Upper lobe of right lung (tissue), 1 donor: ENCODE data around the gene CAPN11. TPM values are rescaled to one million over a fixed set of nuclear protein-coding genes. Genes with fewer than 3 reads are reported as not detected.
"Not testable (repeated sequence)": the region's sequence is repeated elsewhere in the genome, so short reads cannot be mapped to it uniquely, and the experiment has no call there.

Experiments
- ATAC-seq: fragments of 200-7000 bp; cut with Tn5 transposase; one replicate; pipeline ENCODE4 v1.9.1; 2020; ENCODE audit warnings: mild to moderate bottlenecking, moderate library complexity
- DNase-seq: peaks from one replicate; pipeline ENCODE4 v3.0.0-alpha.2; 2020
- H3K27ac ChIP-seq: fragments of 200-600 bp; one replicate; pipeline ENCODE4 v1.8.0; 2022
- H3K27me3 ChIP-seq: fragments of 200-600 bp; one replicate; pipeline ENCODE4 v1.8.0; 2022; ENCODE audit warnings: mild to moderate bottlenecking
- H3K36me3 ChIP-seq: fragments of 200-600 bp; one replicate; pipeline ENCODE4 v1.8.0; 2022
- H3K4me1 ChIP-seq: fragments of 200-600 bp; one replicate; pipeline ENCODE4 v1.8.0; 2022
- H3K4me3 ChIP-seq: fragments of 200-600 bp; one replicate; pipeline ENCODE4 v1.8.0; 2022; ENCODE audit warnings: mild to moderate bottlenecking
- H3K9me3 ChIP-seq: fragments of 200-600 bp; one replicate; pipeline ENCODE4 v1.8.0; 2022
- CTCF ChIP-seq: fragments of 200-600 bp; IDR thresholded peaks from one replicate; pipeline ENCODE4 v1.8.0; 2022; ENCODE audit warnings: antibody characterized with exemption
- intact Hi-C: fragments of 100-400 bp; cut with DNase I; formaldehyde crosslinking; loops from one replicate; pipeline ENCODE4 v1.11.0; 2022
- total RNA-seq: library from RNA; stranded (reverse); fragmentation: NEBNext Ultra II Directional; extraction: Animal tissue kit (Norgen Biotek cat#: 25700); gene quantifications from one replicate; pipeline ENCODE4 v1.2.1, GENCODE V29; 2021
- donor health status: DM: no; HTN: yes; CAD: no; lungs with severe emphysema.

The CAPN11 gene
- total RNA-seq, 1 donor from 2014 or later = 1.6 TPM

GRCh38 chr6:44138717-44139350 lies 19.8 kb upstream of the CAPN11 start:
- ATAC-seq (no peak), DNase-seq (no peak)
- H3K27me3 ChIP-seq = no peaks in the 10 kb centered on the region
- H3K36me3 ChIP-seq = peaks cover 68% of the 10 kb centered on the region
- no peak overlapping the region for H3K27ac ChIP-seq
- no peak for TF ChIP-seq CTCF
- no peak overlapping the region for H3K4me3 ChIP-seq
- H3K9me3 ChIP-seq = no peaks in the 10 kb centered on the region
- intact Hi-C loops = no loop called here
- H3K4me1 ChIP-seq = no peaks in the 10 kb centered on the region

GRCh38 chr6:44139351-44139743 lies 19.3 kb upstream of the CAPN11 start:
- Histone ChIP-seq H3K27me3 (no peaks in the 10 kb centered on the region), H3K9me3 (no peaks in the 10 kb centered on the region), H3K36me3 (peaks cover 70% of the 10 kb centered on the region), H3K4me1 (no peaks in the 10 kb centered on the region), H3K4me3 (no peak overlapping the region), H3K27ac (no peak overlapping the region)
- no peak for TF ChIP-seq CTCF
- ATAC-seq = no peak
- intact Hi-C loops = no loop called here
- no peak for DNase-seq

DNA sequence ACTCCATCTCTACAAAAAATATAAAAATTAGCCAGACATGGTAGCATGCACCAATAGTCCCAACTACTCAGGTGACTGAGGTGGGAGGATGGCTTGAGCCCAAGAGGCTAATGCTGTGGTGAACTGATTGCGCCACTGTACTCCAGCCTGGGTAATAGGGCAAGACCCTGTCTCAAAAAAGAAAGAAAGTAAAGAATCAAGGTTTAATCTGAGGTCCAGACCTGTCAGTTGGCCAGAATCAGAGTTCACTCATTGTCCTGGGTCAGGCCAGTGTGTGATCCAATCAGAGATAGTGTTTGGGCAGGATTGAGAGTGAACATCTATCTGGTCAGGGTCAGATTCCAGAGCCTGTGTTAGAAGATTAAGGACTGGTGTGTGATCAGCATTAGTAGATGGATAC lies 15.8 kb upstream of the CAPN11 start:
- no peaks in the 10 kb centered on the region for H3K4me1 ChIP-seq
- TF ChIP-seq CTCF = no peak
- intact Hi-C loops = loop anchor here (5.0 kb wide), 1 partner anchor 46 kb away; no protein-coding TSS in a partner anchor
- ATAC-seq (no peak), DNase-seq (no peak)
- no peaks in the 10 kb centered on the region for H3K9me3 ChIP-seq
- H3K36me3 ChIP-seq = peaks cover 67% of the 10 kb centered on the region
- no peaks in the 10 kb centered on the region for H3K27me3 ChIP-seq
- H3K27ac ChIP-seq = no peak overlapping the region
- no peak overlapping the region for H3K4me3 ChIP-seq

GRCh38 chr6:44143731-44144130 lies 14.9 kb upstream of the CAPN11 start:
- DNase-seq (no peak), ATAC-seq (no peak)
- Histone ChIP-seq H3K27ac (no peak overlapping the region), H3K4me3 (no peak overlapping the region), H3K27me3 (no peaks in the 10 kb centered on the region), H3K36me3 (peaks cover 76% of the 10 kb centered on the region), H3K9me3 (no peaks in the 10 kb centered on the region), H3K4me1 (no peaks in the 10 kb centered on the region)
- no peak for TF ChIP-seq CTCF
- intact Hi-C loops = loop anchor here (5.0 kb wide), 1 partner anchor 46 kb away; no protein-coding TSS in a partner anchor

DNA sequence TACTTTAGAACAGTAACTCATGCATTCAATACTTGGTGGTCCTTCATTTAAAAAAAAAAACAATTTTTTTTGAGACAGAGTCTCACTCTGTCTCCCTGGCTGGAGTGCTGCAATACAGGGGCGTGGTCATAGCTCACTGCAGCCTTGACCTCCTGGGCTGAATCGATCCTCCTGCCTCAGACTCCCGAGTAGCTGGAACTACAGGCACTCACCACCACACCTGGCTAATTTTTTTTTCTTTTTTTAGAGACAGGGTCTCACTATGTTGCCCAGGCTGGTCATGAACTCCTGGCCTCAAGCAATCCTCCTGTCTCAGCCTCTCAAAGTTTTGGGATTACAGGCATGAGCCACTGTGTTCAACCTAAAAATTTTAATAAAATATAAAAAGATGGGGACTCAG lies 14.1 kb upstream of the CAPN11 start:
- H3K4me3 ChIP-seq, H3K9me3 ChIP-seq, H3K27ac ChIP-seq, ATAC-seq, H3K27me3 ChIP-seq, DNase-seq, H3K4me1 ChIP-seq: not testable (repeated sequence)
- intact Hi-C loops = loop anchor here (5.0 kb wide), 1 partner anchor 47 kb away; no protein-coding TSS in a partner anchor
- peaks cover 78% of the 10 kb centered on the region for H3K36me3 ChIP-seq

DNA sequence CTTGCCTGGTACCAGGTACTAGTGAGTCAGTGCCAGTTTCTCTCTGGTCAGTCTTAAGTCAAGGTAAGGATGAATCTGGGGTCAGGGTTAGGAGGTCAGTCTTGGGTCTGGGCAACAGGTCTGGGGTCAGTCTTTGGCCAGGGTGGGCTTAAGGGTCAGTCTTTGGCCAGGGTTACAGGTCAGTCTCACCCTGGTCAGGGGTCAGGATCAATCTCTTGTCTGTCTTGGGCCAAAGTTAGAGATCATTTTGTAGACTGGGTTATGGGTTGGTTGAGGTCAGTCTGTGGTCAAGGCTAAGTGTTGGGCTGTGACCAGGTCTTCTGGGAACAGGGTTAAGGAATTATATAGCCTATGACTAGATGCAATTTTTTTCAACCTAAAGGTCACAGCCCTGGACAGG lies 12.8 kb upstream of the CAPN11 start:
- DNase-seq = no peak
- ATAC-seq = no peak
- no peaks in the 10 kb centered on the region for H3K27me3 ChIP-seq
- H3K9me3 ChIP-seq = no peaks in the 10 kb centered on the region
- intact Hi-C loops = no loop called here
- peaks cover 74% of the 10 kb centered on the region for H3K36me3 ChIP-seq
- H3K4me3 ChIP-seq = no peak overlapping the region
- TF ChIP-seq CTCF = no peak
- H3K4me1 ChIP-seq = no peaks in the 10 kb centered on the region
- no peak overlapping the region for H3K27ac ChIP-seq
